K562 (cell line): Measurements from ENCODE around the gene POMT1. TPM values are rescaled to one million over a fixed set of nuclear protein-coding genes. Genes with fewer than 3 reads are reported as not detected.

Experiments
- CBFB ChIP-seq: sonication (generic); formaldehyde crosslinking; IDR thresholded peaks from 2 replicates; pipeline ENCODE4 v1.4.0; 2020; ENCODE audit warnings: mild to moderate bottlenecking, missing genetic modification reagents
- DEAF1 ChIP-seq: fragments of 450-650 bp; formaldehyde crosslinking; IDR thresholded peaks from 2 replicates; pipeline ENCODE4 v1.4.0; 2020; ENCODE audit warnings: mild to moderate bottlenecking, moderate library complexity
- HDAC8 ChIP-seq: fragments of 450-650 bp; IDR thresholded peaks from 2 replicates; pipeline ENCODE4 v1.6.1; 2016; ENCODE audit warnings: mild to moderate bottlenecking, missing genetic modification characterization, moderate library complexity, missing compliant biosample characterization
- JUND ChIP-seq, 2 experiments: IDR thresholded peaks; 2 replicates in 1 of 2; 3 replicates in 1 of 2; pipeline ENCODE4 v1.6.1; 2011; ENCODE audit warnings: borderline replicate concordance in 2 of 2, low read depth in 2 of 2, low read length in 2 of 2, improper control_type of control experiment in 1 of 2, missing biosample characterization in 1 of 2, missing genetic modification characterization in 1 of 2, missing genetic modification reagents in 1 of 2
- MTA2 ChIP-seq: fragments of 450-650 bp; IDR thresholded peaks from 2 replicates; pipeline ENCODE4 v1.6.1; 2016; ENCODE audit warnings: low read depth
- PKNOX1 ChIP-seq: fragments of 450-650 bp; IDR thresholded peaks from 2 replicates; pipeline ENCODE4 v1.6.1; 2016
- RBFOX2 ChIP-seq: fragments of 200-400 bp; formaldehyde crosslinking; IDR thresholded peaks from 2 replicates; pipeline ENCODE4 v1.6.1; 2017; ENCODE audit warnings: low read depth, mild to moderate bottlenecking, low read length, moderate library complexity
- RCOR1 ChIP-seq, 2 experiments: IDR thresholded peaks; 2 replicates each; pipeline ENCODE4 v1.6.1; 2012; ENCODE audit warnings: low read depth in 2 of 2, low read length in 2 of 2, borderline replicate concordance in 1 of 2, improper control_type of control experiment in 1 of 2
- TEAD4 ChIP-seq, 2 experiments: sonication (generic) in 1 of 2; formaldehyde crosslinking in 1 of 2; IDR thresholded peaks; 2 replicates each; pipeline versions ENCODE4 v1.6.1 to v1.8.0; 2012 to 2022; ENCODE audit warnings: borderline replicate concordance in 1 of 2, inconsistent platforms in 1 of 2, low read length in 1 of 2, mild to moderate bottlenecking in 1 of 2, missing genetic modification reagents in 1 of 2
- ZFP36 ChIP-seq: fragments of 150-350 bp; IDR thresholded peaks from 2 replicates; pipeline ENCODE4 v1.6.1; 2018; ENCODE audit warnings: low read length, low read depth; ENCODE audit not compliant: partially characterized antibody
- ZNF224 ChIP-seq: sonication (generic); formaldehyde crosslinking; IDR thresholded peaks from 2 replicates; pipeline ENCODE4 v1.8.0; 2022; ENCODE audit warnings: mild to moderate bottlenecking, missing genetic modification reagents
- ZNF41 ChIP-seq: fragments of 250-450 bp; sonication (Bioruptor Pico); conservative IDR thresholded peaks from 2 replicates; pipeline ENCODE4 v1.4.0; 2020; ENCODE audit warnings: mild to moderate bottlenecking
- polyA plus RNA-seq, 8 experiments: library from polyadenylated mRNA; depleted of rRNA in 4 of 8; stranded (reverse) in 5 of 8; unstranded in 3 of 8; fragments of >200 nt; fragmentation: Nextera tagmentation in 2 of 8; fragmentation: Illumina TruSeq in 1 of 8; extraction: Ambion mirVana in 2 of 8; extraction: Trizol in 1 of 8; gene quantifications; 2 replicates each; pipeline versions ENCODE4 v1.2.1 to v1.2.3, GENCODE V29; 2011 to 2014; ENCODE audit warnings: inconsistent platforms in 1 of 8, missing spikeins in 1 of 8
- total RNA-seq, 7 experiments: library from RNA; depleted of rRNA in 6 of 7; stranded (reverse); fragments of >200 nt in 6 of 7; fragmentation: Illumina TruSeq in 2 of 7; extraction: Trizol in 2 of 7; gene quantifications; 2 replicates each; pipeline versions ENCODE4 v1.2.1 to v1.2.3, GENCODE V29; 2011 to 2021; ENCODE audit warnings: low replicate concordance in 1 of 7

Gene POMT1
- total and polyA plus RNA-seq, 9 of the 15 experiments (the other 6 are each of a cell fraction or from before 2014, with no cell fraction given): 1.8 to 23.5 (median 14.6) TPM

- TF ChIP-seq RBFOX2 (peak; percentile 79), RCOR1 (IDR thresholded peaks at IDR 0.05; ENCODE audit: borderline replicate concordance in 1 of 2, low read depth in 2 of 2, low read length in 2 of 2) (peak in 1 of 2 experiments; percentile 67; a peak in 1 of 4 replicates), ZNF224 (CRISPR knock-in tag) (no peak), PKNOX1 (no peak), MTA2 (no peak), JUND (IDR thresholded peaks at IDR 0.05; ENCODE audit: borderline replicate concordance, low read depth, low read length) (0 out of 2 replicates have a peak, but pooled peaks have one; percentile 8), JUND (tag; IDR thresholded peaks at IDR 0.05; ENCODE audit: borderline replicate concordance, low read depth, low read length) (no peak), DEAF1 (peak; percentile 43; the same call in 1 of the 2 replicates), CBFB (CRISPR knock-in tag) (peak; percentile 74; the same call in 1 of the 2 replicates), ZNF41 (CRISPR knock-in tag) (no peak), ZFP36 (peak; percentile 22), HDAC8 (tag) (no peak), TEAD4 (IDR thresholded peaks at IDR 0.05; ENCODE audit: low read length) (0 out of 2 replicates have a peak, but pooled peaks have one; percentile 5), TEAD4 (CRISPR knock-in tag; IDR thresholded peaks at IDR 0.05; ENCODE audit: borderline replicate concordance) (no peak)
Observed at GRCh38 chr9:131502781-131503625, at the start of gene POMT1 (continued).
